Astrocyte (in vitro differentiated cells and primary cell): ENCODE measurements around the gene PHKA2. TPM values are rescaled to one million over a fixed set of nuclear protein-coding genes. Genes with fewer than 3 reads are reported as not detected.

ENCODE experiments used
- DNase-seq: peaks from one replicate; pipeline ENCODE4 v3.0.0-alpha.2; 2010; ENCODE audit warnings: low read depth
- FAIRE-seq: peaks from 2 replicates; lab custom pipeline; 2011; peaks lifted over from hg19 to GRCh38; lab: Jason Lieb, UNC
- H2AFZ ChIP-seq: 2 replicates; pipeline ENCODE4 v1.6.0; 2012; ENCODE audit warnings: low read depth, low read length, inconsistent platforms
- H3K27ac ChIP-seq: 2 replicates; pipeline ENCODE4 v1.5.1; 2011; ENCODE audit warnings: low read depth, low read length, inconsistent platforms
- H3K27me3 ChIP-seq: 2 replicates; pipeline ENCODE4 v1.6.0; 2011; ENCODE audit warnings: low read length, inconsistent platforms; ENCODE audit not compliant: insufficient read depth
- H3K36me3 ChIP-seq: 2 replicates; pipeline ENCODE4 v1.5.1; 2011; ENCODE audit warnings: low read length, inconsistent platforms; ENCODE audit not compliant: insufficient read depth
- H3K4me1 ChIP-seq: 2 replicates; pipeline ENCODE4 v1.5.1; 2011; ENCODE audit warnings: low read length, inconsistent platforms; ENCODE audit not compliant: insufficient read depth
- H3K4me2 ChIP-seq: 2 replicates; pipeline ENCODE4 v1.6.0; 2012; ENCODE audit warnings: low read length, inconsistent platforms
- H3K4me3 ChIP-seq: 2 replicates; pipeline ENCODE4 v1.5.1; 2011; ENCODE audit warnings: low read depth, mild to moderate bottlenecking, low read length, inconsistent platforms; ENCODE audit not compliant: insufficient read depth
- H3K79me2 ChIP-seq: 2 replicates; pipeline ENCODE4 v1.6.0; 2012; ENCODE audit warnings: mild to moderate bottlenecking, low read length, inconsistent platforms; ENCODE audit not compliant: insufficient read depth
- H3K9ac ChIP-seq: 2 replicates; pipeline ENCODE4 v1.6.0; 2012; ENCODE audit warnings: mild to moderate bottlenecking, low read length, inconsistent platforms
- H3K9me3 ChIP-seq: 2 replicates; pipeline ENCODE4 v1.5.1; 2012; ENCODE audit warnings: low read depth, mild to moderate bottlenecking, low read length, inconsistent platforms; ENCODE audit not compliant: insufficient read depth
- H4K20me1 ChIP-seq: 2 replicates; pipeline ENCODE4 v1.6.0; 2012; ENCODE audit warnings: low read length, inconsistent platforms; ENCODE audit not compliant: insufficient read depth
- H3K27ac Mint-ChIP-seq: one replicate; pipeline ENCODE4 v1.8.0; 2021; ENCODE audit warnings: mild to moderate bottlenecking, mixed read lengths; ENCODE audit not compliant: unreplicated experiment
- H3K27me3 Mint-ChIP-seq: one replicate; pipeline ENCODE4 v1.8.0; 2021; ENCODE audit warnings: low read depth, mixed read lengths; ENCODE audit not compliant: unreplicated experiment
- H3K36me3 Mint-ChIP-seq: one replicate; pipeline ENCODE4 v1.8.0; 2021; ENCODE audit warnings: low read depth, mixed read lengths; ENCODE audit not compliant: unreplicated experiment
- H3K4me1 Mint-ChIP-seq: one replicate; pipeline ENCODE4 v1.8.0; 2021; ENCODE audit warnings: low read depth, mixed read lengths; ENCODE audit not compliant: unreplicated experiment
- H3K4me3 Mint-ChIP-seq: one replicate; pipeline ENCODE4 v1.8.0; 2021; ENCODE audit warnings: mild to moderate bottlenecking, moderate library complexity, mixed read lengths; ENCODE audit not compliant: unreplicated experiment
- H3K9me3 Mint-ChIP-seq: one replicate; pipeline ENCODE4 v1.8.0; 2021; ENCODE audit warnings: mild to moderate bottlenecking, mixed read lengths; ENCODE audit not compliant: unreplicated experiment
- CTCF ChIP-seq: IDR thresholded peaks from 2 replicates; pipeline ENCODE4 v1.5.1; 2011; ENCODE audit warnings: low read depth, mild to moderate bottlenecking, inconsistent platforms, low read length, moderate library complexity; ENCODE audit not compliant: insufficient read depth
- EZH2 ChIP-seq: IDR thresholded peaks from 2 replicates; pipeline ENCODE4 v1.6.1; 2012; ENCODE audit warnings: mild to moderate bottlenecking, low read length, inconsistent platforms; ENCODE audit not compliant: insufficient read depth
- total RNA-seq: library from RNA; stranded (reverse); gene quantifications from 2 replicates; pipeline ENCODE4 v1.2.1, GENCODE V29; 2021

PHKA2 gene
- total RNA-seq, 1 donor from 2014 or later = 12.4 TPM

DNA sequence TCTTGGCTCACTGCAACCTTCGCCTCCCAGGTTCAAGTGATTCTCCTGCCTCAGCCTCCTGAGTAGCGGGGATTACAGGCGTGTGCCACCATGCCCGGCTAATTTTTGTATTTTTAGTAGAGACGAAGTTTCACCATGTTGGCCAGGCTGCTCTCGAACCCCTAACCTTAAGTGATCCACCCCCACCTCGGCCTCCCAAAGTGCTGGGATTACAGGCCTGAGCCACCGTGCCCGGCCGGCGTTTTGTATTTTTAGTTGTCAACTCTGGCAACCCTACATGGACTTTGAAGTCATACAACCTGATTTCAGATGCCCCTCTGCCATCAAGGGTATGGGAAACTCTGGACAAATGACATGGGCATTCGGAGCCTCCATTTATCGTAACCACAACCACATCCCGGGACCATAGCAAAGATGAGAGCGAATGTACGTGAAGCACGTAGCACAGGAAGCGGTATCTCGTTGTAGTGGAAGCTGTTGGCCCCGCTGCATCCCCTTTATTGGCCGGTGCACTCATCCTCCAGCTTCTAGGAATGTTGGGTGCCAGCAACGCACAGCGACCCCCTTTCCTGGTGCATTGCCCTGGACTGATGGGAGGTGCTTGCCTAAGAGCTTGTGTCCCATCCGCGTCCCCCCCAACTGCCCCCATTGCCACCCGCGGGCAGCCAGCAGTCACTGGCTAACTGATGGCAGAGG, 109.2 kb downstream of the PHKA2 start:
- no peaks in the 10 kb centered on the region for H3K36me3 ChIP-seq
- DNase-seq (no peak), FAIRE-seq (no peak)
- H3K9me3 ChIP-seq = no peaks in the 10 kb centered on the region
- H3K4me2 ChIP-seq = no peak overlapping the region
- Mint-ChIP-seq H3K4me3 (no peak overlapping the region), H3K36me3 (no peaks in the 10 kb centered on the region), H3K9me3 (no peaks in the 10 kb centered on the region), H3K4me1 (peaks cover 3% of the 10 kb centered on the region), H3K27me3 (peaks cover 2% of the 10 kb centered on the region), H3K27ac (no peak overlapping the region)
- no peak overlapping the region for H3K4me3 ChIP-seq
- peaks cover 9% of the 10 kb centered on the region for H3K4me1 ChIP-seq
- no peak overlapping the region for H3K27ac ChIP-seq
- H3K79me2 ChIP-seq = no peaks in the 10 kb centered on the region
- no peaks in the 10 kb centered on the region for H3K27me3 ChIP-seq
- H4K20me1 ChIP-seq = no peaks in the 10 kb centered on the region
- H2AFZ ChIP-seq = no peak overlapping the region
- TF ChIP-seq CTCF (no peak), EZH2 (no peak)
- H3K9ac ChIP-seq = no peak overlapping the region

GRCh38 chrX:18873836-18874235, 110.1 kb downstream of the PHKA2 start:
- H3K4me1 ChIP-seq = peaks cover 9% of the 10 kb centered on the region
- no peak overlapping the region for H3K9ac ChIP-seq
- peak overlapping the region; percentile 77 for H3K4me2 ChIP-seq
- no peak overlapping the region for H3K27ac Mint-ChIP-seq
- DNase-seq = no peak
- TF ChIP-seq EZH2 (no peak), CTCF (no peak)
- peaks cover 2% of the 10 kb centered on the region for H3K27me3 Mint-ChIP-seq
- no peaks in the 10 kb centered on the region for H3K36me3 ChIP-seq
- peaks cover 3% of the 10 kb centered on the region for H3K4me1 Mint-ChIP-seq
- no peaks in the 10 kb centered on the region for H3K9me3 Mint-ChIP-seq
- H3K4me3 ChIP-seq = no peak overlapping the region
- no peak overlapping the region for H3K4me3 Mint-ChIP-seq
- no peak for FAIRE-seq
- no peak overlapping the region for H3K27ac ChIP-seq
- H3K27me3 ChIP-seq = no peaks in the 10 kb centered on the region
- no peaks in the 10 kb centered on the region for H3K79me2 ChIP-seq
- no peaks in the 10 kb centered on the region for H4K20me1 ChIP-seq
- H3K9me3 ChIP-seq = no peaks in the 10 kb centered on the region
- no peaks in the 10 kb centered on the region for H3K36me3 Mint-ChIP-seq
- H2AFZ ChIP-seq = no peak overlapping the region

DNA sequence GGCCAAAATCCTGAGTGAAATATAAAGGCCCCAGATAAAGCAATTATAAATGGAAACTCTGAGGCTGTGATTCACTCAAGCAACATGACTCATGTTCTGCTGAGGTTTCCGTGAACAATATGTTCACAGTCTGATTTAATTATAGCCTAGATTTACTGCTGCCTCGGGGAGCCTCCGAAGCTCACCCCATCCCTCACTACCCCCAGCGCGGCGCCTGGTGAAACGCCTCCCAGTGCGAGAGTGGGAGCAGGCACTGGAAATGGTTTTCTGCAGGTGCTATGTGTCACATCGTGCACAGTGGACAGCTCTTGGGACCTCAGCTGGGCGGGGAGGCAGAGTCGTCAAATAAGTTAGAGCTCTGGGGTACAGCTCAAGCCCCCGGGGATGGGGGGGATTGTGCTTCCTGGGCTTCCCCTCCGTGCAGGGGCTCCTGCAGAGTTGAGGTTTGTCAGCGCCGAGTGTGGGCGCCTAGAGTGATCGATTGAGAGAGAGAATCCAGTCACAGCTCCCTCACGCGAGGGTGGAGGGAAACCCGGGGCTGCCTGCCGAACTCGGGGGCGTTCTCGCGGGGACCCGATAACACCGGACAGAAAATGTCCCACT, 110.6 kb downstream of the PHKA2 start:
- Histone ChIP-seq H3K27ac (peak overlapping the region; percentile 17), H3K4me2 (peak overlapping the region; percentile 77), H3K9me3 (no peaks in the 10 kb centered on the region), H4K20me1 (no peaks in the 10 kb centered on the region), H3K27me3 (no peaks in the 10 kb centered on the region), H3K79me2 (no peaks in the 10 kb centered on the region), H3K4me3 (no peak overlapping the region), H3K36me3 (no peaks in the 10 kb centered on the region), H3K9ac (peak overlapping the region; percentile 52), H3K4me1 (peaks cover 9% of the 10 kb centered on the region), H2AFZ (no peak overlapping the region)
- no peak overlapping the region for H3K4me3 Mint-ChIP-seq
- peaks cover 2% of the 10 kb centered on the region for H3K27me3 Mint-ChIP-seq
- TF ChIP-seq CTCF = no peak
- no peak for TF ChIP-seq EZH2
- no peaks in the 10 kb centered on the region for H3K9me3 Mint-ChIP-seq
- DNase-seq (peak; percentile 69), FAIRE-seq (peak; percentile 17)
- peak overlapping the region; percentile 47 for H3K27ac Mint-ChIP-seq
- H3K36me3 Mint-ChIP-seq = no peaks in the 10 kb centered on the region
- H3K4me1 Mint-ChIP-seq = peaks cover 3% of the 10 kb centered on the region
